Testis (tissue), 3 donors: ENCODE data around the gene CPLANE1. TPM values are rescaled to one million over a fixed set of nuclear protein-coding genes. Genes with fewer than 3 reads are reported as not detected.

Experiments
- DNase-seq: peaks from one replicate; pipeline ENCODE4 v3.0.0-alpha.2; 2019
- H3K27ac ChIP-seq, 2 donors: fragments of 200-600 bp; sonication (generic); one replicate each; pipeline ENCODE4 v1.5.1; 2019
- H3K27me3 ChIP-seq: fragments of 200-600 bp; sonication (generic); one replicate; pipeline ENCODE4 v1.5.1; 2019
- H3K36me3 ChIP-seq: fragments of 200-600 bp; sonication (generic); one replicate; pipeline ENCODE4 v1.5.1; 2017; ENCODE audit warnings: low read depth; ENCODE audit errors: missing control alignments
- H3K4me1 ChIP-seq: fragments of 200-600 bp; sonication (generic); one replicate; pipeline ENCODE4 v1.5.1; 2019
- H3K4me3 ChIP-seq, 2 donors: fragments of 200-600 bp; sonication (generic); one replicate each; pipeline ENCODE4 v1.5.1; 2017 to 2019
- H3K9me3 ChIP-seq: fragments of 200-600 bp; sonication (generic); one replicate; pipeline ENCODE4 v1.5.1; 2017
- CTCF ChIP-seq, 3 experiments: fragments of 450-650 bp in 2 of 3; fragments of 200-600 bp in 1 of 3; sonication (generic) in 1 of 3; IDR thresholded peaks; one replicate each; pipeline ENCODE4 v1.5.1; 2016 to 2019; ENCODE audit warnings: antibody characterized with exemption in 3 of 3, mild to moderate bottlenecking in 2 of 3, moderate library complexity in 1 of 3
- POLR2A ChIP-seq: fragments of 450-650 bp; IDR thresholded peaks from one replicate; pipeline ENCODE4 v1.6.1; 2017; ENCODE audit warnings: antibody characterized with exemption, mild to moderate bottlenecking, moderate library complexity
- WGBS, 2 donors: methylation state at CpG; one replicate each; pipeline ENCODE4 v1.1.5; 2018; 5-methylcytosine and 5-hydroxymethylcytosine counted together
- intact Hi-C: fragments of 100-400 bp; cut with DNase I; formaldehyde crosslinking; loops from one replicate; pipeline ENCODE4 v1.15.1; 2023; ENCODE audit warnings: low total_unique reads
- polyA plus RNA-seq: library from polyadenylated mRNA; stranded (reverse); fragments of 350-450 nt; fragmentation: Illumina TruSeq; extraction: RNeasy Lipid Tissue Mini Kit (QIAGEN cat#74804); gene quantifications from one replicate; pipeline ENCODE4 v1.2.3, GENCODE V29; 2014; ENCODE audit warnings: low read depth, low replicate concordance; ENCODE audit not compliant: insufficient read depth
- total RNA-seq, 2 donors: library from RNA; depleted of rRNA; stranded (reverse); fragments of >200 nt; gene quantifications; one replicate each; pipeline ENCODE4 v1.2.3, GENCODE V29; 2016

CPLANE1 gene
- total and polyA plus RNA-seq, 3 donors from 2014 or later = 14.8 to 39.5 (median 36.9) TPM

GRCh38 chr5:37116359-37116758, 132.8 kb downstream of the CPLANE1 start:
- H3K4me3 ChIP-seq = no peak overlapping the region
- no peaks in the 10 kb centered on the region for H3K4me1 ChIP-seq
- no peaks in the 10 kb centered on the region for H3K9me3 ChIP-seq
- WGBS, 2 donors = 65 to 68% methylated on average over 6 of the region's 6 CpGs
- H3K27me3 ChIP-seq = no peaks in the 10 kb centered on the region
- intact Hi-C loops = no loop called here
- no peaks in the 10 kb centered on the region for H3K36me3 ChIP-seq
- peak; percentile 54 for DNase-seq
- TF ChIP-seq CTCF (IDR thresholded peaks at IDR 0.05) = no peak
- TF ChIP-seq POLR2A = no peak
- no peak overlapping the region for H3K27ac ChIP-seq

- H3K27ac ChIP-seq = no peak overlapping the region
- DNase-seq = no peak
- intact Hi-C loops = no loop called here
- H3K4me3 ChIP-seq = no peak overlapping the region
- WGBS, 2 donors = 83 to 95% methylated on average over 3 of the region's 3 CpGs
- peaks cover under 1% of the 10 kb centered on the region for H3K36me3 ChIP-seq
- no peak for TF ChIP-seq POLR2A
- TF ChIP-seq CTCF (IDR thresholded peaks at IDR 0.05) = no peak
- H3K27me3 ChIP-seq = no peaks in the 10 kb centered on the region
- no peaks in the 10 kb centered on the region for H3K4me1 ChIP-seq
- no peaks in the 10 kb centered on the region for H3K9me3 ChIP-seq
Observed at GRCh38 chr5:37112383-37112991, 136.7 kb downstream of the CPLANE1 start.

- Histone ChIP-seq H3K27me3 (no peaks in the 10 kb centered on the region), H3K27ac (no peak overlapping the region), H3K4me1 (no peaks in the 10 kb centered on the region), H3K4me3 (no peak overlapping the region), H3K9me3 (no peaks in the 10 kb centered on the region), H3K36me3 (peaks cover 4% of the 10 kb centered on the region)
- no peak for TF ChIP-seq POLR2A
- no peak for TF ChIP-seq CTCF (IDR thresholded peaks at IDR 0.05)
- 82 to 88% methylated on average over 4 of the region's 4 CpGs for WGBS, 2 donors
- intact Hi-C loops = no loop called here
- DNase-seq = no peak
Observed at GRCh38 chr5:37111426-37112382, 137.5 kb downstream of the CPLANE1 start.

- H3K36me3 ChIP-seq = peaks cover 4% of the 10 kb centered on the region
- intact Hi-C loops = no loop called here
- WGBS, 2 donors = 72 to 84% methylated on average over 1 of the region's 1 CpG
Observed at GRCh38 chr5:37110135-37110534, 139.0 kb downstream of the CPLANE1 start.

More at GRCh38 chr5:37110135-37110534, 139.0 kb downstream of the CPLANE1 start:
- DNase-seq = no peak
- H3K27me3 ChIP-seq = no peaks in the 10 kb centered on the region
- no peak overlapping the region for H3K27ac ChIP-seq
- H3K4me3 ChIP-seq = no peak overlapping the region
- no peaks in the 10 kb centered on the region for H3K9me3 ChIP-seq
- no peak for TF ChIP-seq POLR2A
- TF ChIP-seq CTCF (IDR thresholded peaks at IDR 0.05) = no peak
- no peaks in the 10 kb centered on the region for H3K4me1 ChIP-seq
